ENCODE results near the gene UBE2D4. TPM values are rescaled to one million over a fixed set of nuclear protein-coding genes. Genes with fewer than 3 reads are reported as not detected.

UBE2D4 gene
- total and polyA plus RNA-seq, 9 of the 15 experiments (the other 6 are each of a cell fraction or from before 2014, with no cell fraction given), result 3.3 to 16.2 (median 7.5) TPM

DNA sequence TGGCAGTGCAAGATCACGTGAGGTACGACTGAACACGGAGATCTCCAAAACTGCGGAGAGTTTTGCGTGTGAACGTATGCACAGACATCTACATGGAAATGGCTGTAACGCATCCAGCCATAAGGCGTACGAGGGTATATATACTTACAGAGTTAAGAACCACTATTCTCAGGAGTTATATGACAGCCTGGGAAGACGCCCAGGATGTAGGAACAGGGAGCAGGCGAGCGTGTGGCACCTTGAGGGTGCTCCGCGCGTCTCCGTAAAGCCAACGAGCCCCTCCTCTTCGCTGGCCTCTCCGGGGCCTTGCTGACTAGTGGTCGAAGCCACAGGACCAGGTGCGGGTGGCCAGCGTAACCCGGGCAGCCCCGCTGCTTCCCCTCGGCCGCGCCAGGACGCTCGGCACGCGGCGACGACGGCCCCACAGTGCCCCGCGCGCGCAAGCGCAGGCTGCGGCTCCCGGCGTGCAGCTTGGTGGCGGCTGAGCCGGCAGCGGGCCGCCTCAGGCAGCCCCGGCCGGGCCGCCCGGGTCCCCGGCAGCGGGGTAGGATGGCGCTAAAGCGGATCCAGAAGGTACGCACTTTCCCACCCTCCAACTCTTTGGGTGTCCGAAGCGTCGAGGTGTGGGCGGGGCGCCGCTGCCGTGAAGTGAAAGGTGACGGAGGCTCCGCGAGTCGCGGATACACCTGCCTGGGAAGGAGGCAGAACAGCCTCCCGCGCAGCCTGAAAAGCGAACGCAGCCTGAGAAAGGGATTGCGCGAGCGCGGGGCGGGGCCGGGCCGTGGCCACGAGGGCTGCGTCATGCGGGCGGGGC is at the start of gene UBE2D4 (continued):
- TF ChIP-seq, protein P1, sequence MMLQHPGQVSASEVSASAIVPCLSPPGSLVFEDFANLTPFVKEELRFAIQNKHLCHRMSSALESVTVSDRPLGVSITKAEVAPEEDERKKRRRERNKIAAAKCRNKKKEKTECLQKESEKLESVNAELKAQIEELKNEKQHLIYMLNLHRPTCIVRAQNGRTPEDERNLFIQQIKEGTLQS (IDR thresholded peaks at IDR 0.05), result peak; percentile 62
- TF ChIP-seq, protein P1 (CRISPR knock-in tag; conservative IDR thresholded peaks at IDR 0.05), result no peak; the same call in 1 of the 2 replicates
- TF ChIP-seq MTF1 (CRISPR knock-in tag; IDR thresholded peaks at IDR 0.05; ENCODE audit: borderline replicate concordance) (no peak), POLR2AphosphoS2 (IDR thresholded peaks at IDR 0.05; ENCODE audit: low read length) (peak; percentile 42; the same call in 1 of the 2 replicates), HCFC1 (IDR thresholded peaks at IDR 0.05; ENCODE audit: low read depth, low read length) (no peak), POLR2AphosphoS5 (IDR thresholded peaks at IDR 0.05; ENCODE audit: control insufficient read depth, insufficient read depth, low read depth, low read length) (peak; percentile 70; the same call in 1 of the 2 replicates), ARID1B (IDR thresholded peaks at IDR 0.05) (no peak; the same call in 1 of the 2 replicates), PHF8 (IDR thresholded peaks at IDR 0.05; ENCODE audit: borderline replicate concordance, low read length) (peak; percentile 100), ELF2 (CRISPR knock-in tag; IDR thresholded peaks at IDR 0.05) (no peak), EGR1 (conservative IDR thresholded peaks at IDR 0.05) (peak; percentile 21; the same call in 1 of the 2 replicates), POLR2A (conservative IDR thresholded peaks at IDR 0.05) (peak; percentile 97), FOXJ3 (CRISPR knock-in tag; IDR thresholded peaks at IDR 0.05) (no peak)
- TF ChIP-seq, protein P2, sequence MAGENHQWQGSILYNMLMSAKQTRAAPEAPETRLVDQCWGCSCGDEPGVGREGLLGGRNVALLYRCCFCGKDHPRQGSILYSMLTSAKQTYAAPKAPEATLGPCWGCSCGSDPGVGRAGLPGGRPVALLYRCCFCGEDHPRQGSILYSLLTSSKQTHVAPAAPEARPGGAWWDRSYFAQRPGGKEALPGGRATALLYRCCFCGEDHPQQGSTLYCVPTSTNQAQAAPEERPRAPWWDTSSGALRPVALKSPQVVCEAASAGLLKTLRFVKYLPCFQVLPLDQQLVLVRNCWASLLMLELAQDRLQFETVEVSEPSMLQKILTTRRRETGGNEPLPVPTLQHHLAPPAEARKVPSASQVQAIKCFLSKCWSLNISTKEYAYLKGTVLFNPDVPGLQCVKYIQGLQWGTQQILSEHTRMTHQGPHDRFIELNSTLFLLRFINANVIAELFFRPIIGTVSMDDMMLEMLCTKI (IDR thresholded peaks at IDR 0.05; ENCODE audit: partially characterized antibody), result no peak
- TF ChIP-seq, protein P3, sequence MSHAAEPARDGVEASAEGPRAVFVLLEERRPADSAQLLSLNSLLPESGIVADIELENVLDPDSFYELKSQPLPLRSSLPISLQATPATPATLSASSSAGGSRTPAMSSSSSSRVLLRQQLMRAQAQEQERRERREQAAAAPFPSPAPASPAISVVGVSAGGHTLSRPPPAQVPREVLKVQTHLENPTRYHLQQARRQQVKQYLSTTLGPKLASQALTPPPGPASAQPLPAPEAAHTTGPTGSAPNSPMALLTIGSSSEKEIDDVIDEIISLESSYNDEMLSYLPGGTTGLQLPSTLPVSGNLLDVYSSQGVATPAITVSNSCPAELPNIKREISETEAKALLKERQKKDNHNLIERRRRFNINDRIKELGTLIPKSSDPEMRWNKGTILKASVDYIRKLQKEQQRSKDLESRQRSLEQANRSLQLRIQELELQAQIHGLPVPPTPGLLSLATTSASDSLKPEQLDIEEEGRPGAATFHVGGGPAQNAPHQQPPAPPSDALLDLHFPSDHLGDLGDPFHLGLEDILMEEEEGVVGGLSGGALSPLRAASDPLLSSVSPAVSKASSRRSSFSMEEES (CRISPR knock-in tag; IDR thresholded peaks at IDR 0.05), result peak; percentile 87
- TF ChIP-seq, protein P4, sequence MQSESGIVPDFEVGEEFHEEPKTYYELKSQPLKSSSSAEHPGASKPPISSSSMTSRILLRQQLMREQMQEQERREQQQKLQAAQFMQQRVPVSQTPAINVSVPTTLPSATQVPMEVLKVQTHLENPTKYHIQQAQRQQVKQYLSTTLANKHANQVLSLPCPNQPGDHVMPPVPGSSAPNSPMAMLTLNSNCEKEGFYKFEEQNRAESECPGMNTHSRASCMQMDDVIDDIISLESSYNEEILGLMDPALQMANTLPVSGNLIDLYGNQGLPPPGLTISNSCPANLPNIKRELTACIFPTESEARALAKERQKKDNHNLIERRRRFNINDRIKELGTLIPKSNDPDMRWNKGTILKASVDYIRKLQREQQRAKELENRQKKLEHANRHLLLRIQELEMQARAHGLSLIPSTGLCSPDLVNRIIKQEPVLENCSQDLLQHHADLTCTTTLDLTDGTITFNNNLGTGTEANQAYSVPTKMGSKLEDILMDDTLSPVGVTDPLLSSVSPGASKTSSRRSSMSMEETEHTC (IDR thresholded peaks at IDR 0.05), result peak; percentile 34; the same call in 1 of the 2 replicates
